K562 (cell line): ENCODE data around the gene CNFN. TPM values are rescaled to one million over a fixed set of nuclear protein-coding genes. Genes with fewer than 3 reads are reported as not detected.

Experiments
- PKNOX1 ChIP-seq: fragments of 450-650 bp; IDR thresholded peaks from 2 replicates; pipeline ENCODE4 v1.6.1; 2016
- PRMT5 ChIP-seq: sonication (generic); formaldehyde crosslinking; IDR thresholded peaks from 2 replicates; pipeline ENCODE4 v1.5.0; 2020; ENCODE audit warnings: missing genetic modification reagents
- SAFB ChIP-seq: fragments of 200-400 bp; formaldehyde crosslinking; IDR thresholded peaks from 2 replicates; pipeline ENCODE4 v1.6.1; 2017; ENCODE audit warnings: low read depth, low read length, borderline replicate concordance
- ZNF263 ChIP-seq: sonication (generic); formaldehyde crosslinking; IDR thresholded peaks from 2 replicates; pipeline ENCODE4 v1.8.0; 2022; ENCODE audit warnings: mild to moderate bottlenecking, missing genetic modification reagents, borderline replicate concordance
- ZNF707 ChIP-seq: fragments of 250-450 bp; sonication (Bioruptor Pico); conservative IDR thresholded peaks from 2 replicates; pipeline ENCODE4 v1.8.0; 2022; ENCODE audit warnings: inconsistent platforms, mild to moderate bottlenecking, moderate library complexity
- polyA plus RNA-seq, 8 experiments: library from polyadenylated mRNA; depleted of rRNA in 4 of 8; stranded (reverse) in 5 of 8; unstranded in 3 of 8; fragments of >200 nt; fragmentation: Nextera tagmentation in 2 of 8; fragmentation: Illumina TruSeq in 1 of 8; extraction: Ambion mirVana in 2 of 8; extraction: Trizol in 1 of 8; gene quantifications; 2 replicates each; pipeline versions ENCODE4 v1.2.1 to v1.2.3, GENCODE V29; 2011 to 2014; ENCODE audit warnings: inconsistent platforms in 1 of 8, missing spikeins in 1 of 8
- total RNA-seq, 7 experiments: library from RNA; depleted of rRNA in 6 of 7; stranded (reverse); fragments of >200 nt in 6 of 7; fragmentation: Illumina TruSeq in 2 of 7; extraction: Trizol in 2 of 7; gene quantifications; 2 replicates each; pipeline versions ENCODE4 v1.2.1 to v1.2.3, GENCODE V29; 2011 to 2021; ENCODE audit warnings: low replicate concordance in 1 of 7
- TF ChIP-seq, protein P1 (sequence below): fragments of 250-450 bp; sonication (Bioruptor Pico); IDR thresholded peaks from 2 replicates; pipeline ENCODE4 v1.4.0; 2020

Gene CNFN
- total and polyA plus RNA-seq, 9 of the 15 experiments (the other 6 are each of a cell fraction or from before 2014, with no cell fraction given) = 0.18 to 0.52 (median 0.27) TPM; not detected in 5

DNA sequence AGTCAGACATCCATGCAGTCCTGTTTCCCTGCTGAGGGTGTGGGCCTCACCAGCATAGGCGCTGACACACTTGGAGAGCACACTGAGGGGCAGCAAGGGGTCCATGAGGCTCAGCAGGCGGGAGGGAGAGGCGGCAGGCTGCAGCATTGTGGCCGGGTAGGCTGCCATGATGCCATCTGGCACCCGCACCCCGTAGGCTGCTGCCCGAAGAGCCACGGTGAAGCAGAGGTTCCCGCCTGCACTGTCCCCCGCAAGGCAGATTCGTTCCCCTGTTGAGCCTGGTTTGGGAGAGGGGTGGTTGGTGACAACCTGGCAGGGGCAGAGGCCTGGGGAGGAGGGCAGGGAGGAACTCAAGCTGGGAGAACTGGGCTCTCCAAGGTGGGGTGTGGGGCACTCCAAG lies 16.0 kb upstream of the CNFN start (continued):
- TF ChIP-seq, protein P1, sequence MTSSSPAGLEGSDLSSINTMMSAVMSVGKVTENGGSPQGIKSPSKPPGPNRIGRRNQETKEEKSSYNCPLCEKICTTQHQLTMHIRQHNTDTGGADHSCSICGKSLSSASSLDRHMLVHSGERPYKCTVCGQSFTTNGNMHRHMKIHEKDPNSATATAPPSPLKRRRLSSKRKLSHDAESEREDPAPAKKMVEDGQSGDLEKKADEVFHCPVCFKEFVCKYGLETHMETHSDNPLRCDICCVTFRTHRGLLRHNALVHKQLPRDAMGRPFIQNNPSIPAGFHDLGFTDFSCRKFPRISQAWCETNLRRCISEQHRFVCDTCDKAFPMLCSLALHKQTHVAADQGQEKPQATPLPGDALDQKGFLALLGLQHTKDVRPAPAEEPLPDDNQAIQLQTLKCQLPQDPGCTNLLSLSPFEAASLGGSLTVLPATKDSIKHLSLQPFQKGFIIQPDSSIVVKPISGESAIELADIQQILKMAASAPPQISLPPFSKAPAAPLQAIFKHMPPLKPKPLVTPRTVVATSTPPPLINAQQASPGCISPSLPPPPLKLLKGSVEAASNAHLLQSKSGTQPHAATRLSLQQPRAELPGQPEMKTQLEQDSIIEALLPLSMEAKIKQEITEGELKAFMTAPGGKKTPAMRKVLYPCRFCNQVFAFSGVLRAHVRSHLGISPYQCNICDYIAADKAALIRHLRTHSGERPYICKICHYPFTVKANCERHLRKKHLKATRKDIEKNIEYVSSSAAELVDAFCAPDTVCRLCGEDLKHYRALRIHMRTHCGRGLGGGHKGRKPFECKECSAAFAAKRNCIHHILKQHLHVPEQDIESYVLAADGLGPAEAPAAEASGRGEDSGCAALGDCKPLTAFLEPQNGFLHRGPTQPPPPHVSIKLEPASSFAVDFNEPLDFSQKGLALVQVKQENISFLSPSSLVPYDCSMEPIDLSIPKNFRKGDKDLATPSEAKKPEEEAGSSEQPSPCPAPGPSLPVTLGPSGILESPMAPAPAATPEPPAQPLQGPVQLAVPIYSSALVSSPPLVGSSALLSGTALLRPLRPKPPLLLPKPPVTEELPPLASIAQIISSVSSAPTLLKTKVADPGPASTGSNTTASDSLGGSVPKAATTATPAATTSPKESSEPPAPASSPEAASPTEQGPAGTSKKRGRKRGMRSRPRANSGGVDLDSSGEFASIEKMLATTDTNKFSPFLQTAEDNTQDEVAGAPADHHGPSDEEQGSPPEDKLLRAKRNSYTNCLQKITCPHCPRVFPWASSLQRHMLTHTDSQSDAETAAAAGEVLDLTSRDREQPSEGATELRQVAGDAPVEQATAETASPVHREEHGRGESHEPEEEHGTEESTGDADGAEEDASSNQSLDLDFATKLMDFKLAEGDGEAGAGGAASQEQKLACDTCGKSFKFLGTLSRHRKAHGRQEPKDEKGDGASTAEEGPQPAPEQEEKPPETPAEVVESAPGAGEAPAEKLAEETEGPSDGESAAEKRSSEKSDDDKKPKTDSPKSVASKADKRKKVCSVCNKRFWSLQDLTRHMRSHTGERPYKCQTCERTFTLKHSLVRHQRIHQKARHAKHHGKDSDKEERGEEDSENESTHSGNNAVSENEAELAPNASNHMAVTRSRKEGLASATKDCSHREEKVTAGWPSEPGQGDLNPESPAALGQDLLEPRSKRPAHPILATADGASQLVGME (CRISPR knock-in tag) = no peak
- TF ChIP-seq SAFB (no peak), ZNF263 (CRISPR knock-in tag) (no peak), PKNOX1 (no peak), PRMT5 (CRISPR knock-in tag) (no peak), ZNF707 (CRISPR knock-in tag) (no peak)
- TF ChIP-seq, all 486 proteins: peak for 0
